ENCODE data around the gene KCTD17.

DNA sequence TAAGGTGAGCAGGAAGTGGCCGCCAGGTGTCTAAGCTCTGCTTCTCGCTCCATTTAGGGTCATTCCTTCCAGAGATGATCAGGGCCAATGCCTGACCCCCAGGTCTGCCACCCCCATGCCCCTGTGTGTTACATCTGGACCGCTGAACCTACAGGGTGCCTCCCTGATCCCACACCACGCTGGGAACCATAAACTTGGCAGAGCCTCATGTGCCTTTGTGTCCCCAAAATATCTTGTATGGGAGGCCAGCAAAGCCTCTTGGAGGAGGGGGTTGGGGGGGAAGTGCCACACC, 36.0 kb upstream of the KCTD17 start:
- TF ChIP-seq CTCF (conservative IDR thresholded peaks at IDR 0.05; ENCODE audit: low read length) (no peak), EZH2phosphoT487 (IDR thresholded peaks at IDR 0.05; ENCODE audit: borderline replicate concordance) (no peak)

Data from Loucy (cell line).